ENCODE results near the gene PCGF3.

GRCh38 chr4:788636-789297 is 83.1 kb downstream of the PCGF3 start:
- TF ChIP-seq CTCF (IDR thresholded peaks at IDR 0.05), result no peak
- TF ChIP-seq POLR2A (IDR thresholded peaks at IDR 0.05), result no peak

All from right lobe of liver (tissue), 4 donors.